ENCODE measurements around the gene FRMD4A.

The FRMD4A gene

GRCh38 chr10:14025283-14026189 lies 305.2 kb downstream of the FRMD4A start:
- H3K4me3 ChIP-seq (replicated peaks; ENCODE audit: insufficient read depth, low read length), result no peak overlapping the region
- H3K27me3 ChIP-seq (ENCODE audit: insufficient read depth, poor library complexity, severe bottlenecking), result no peaks in the 10 kb centered on the region
- H3K27ac ChIP-seq (replicated peaks), result no peak overlapping the region
- TF ChIP-seq, protein P1, sequence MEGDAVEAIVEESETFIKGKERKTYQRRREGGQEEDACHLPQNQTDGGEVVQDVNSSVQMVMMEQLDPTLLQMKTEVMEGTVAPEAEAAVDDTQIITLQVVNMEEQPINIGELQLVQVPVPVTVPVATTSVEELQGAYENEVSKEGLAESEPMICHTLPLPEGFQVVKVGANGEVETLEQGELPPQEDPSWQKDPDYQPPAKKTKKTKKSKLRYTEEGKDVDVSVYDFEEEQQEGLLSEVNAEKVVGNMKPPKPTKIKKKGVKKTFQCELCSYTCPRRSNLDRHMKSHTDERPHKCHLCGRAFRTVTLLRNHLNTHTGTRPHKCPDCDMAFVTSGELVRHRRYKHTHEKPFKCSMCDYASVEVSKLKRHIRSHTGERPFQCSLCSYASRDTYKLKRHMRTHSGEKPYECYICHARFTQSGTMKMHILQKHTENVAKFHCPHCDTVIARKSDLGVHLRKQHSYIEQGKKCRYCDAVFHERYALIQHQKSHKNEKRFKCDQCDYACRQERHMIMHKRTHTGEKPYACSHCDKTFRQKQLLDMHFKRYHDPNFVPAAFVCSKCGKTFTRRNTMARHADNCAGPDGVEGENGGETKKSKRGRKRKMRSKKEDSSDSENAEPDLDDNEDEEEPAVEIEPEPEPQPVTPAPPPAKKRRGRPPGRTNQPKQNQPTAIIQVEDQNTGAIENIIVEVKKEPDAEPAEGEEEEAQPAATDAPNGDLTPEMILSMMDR (IDR thresholded peaks at IDR 0.05; ENCODE audit: insufficient read depth, low read length), result no peak
- TF ChIP-seq SPI1 (IDR thresholded peaks at IDR 0.05; ENCODE audit: borderline replicate concordance, low read depth), result no peak
- TF ChIP-seq POLR2AphosphoS5 (IDR thresholded peaks at IDR 0.05; ENCODE audit: low read depth), result no peak
- TF ChIP-seq, protein P2, sequence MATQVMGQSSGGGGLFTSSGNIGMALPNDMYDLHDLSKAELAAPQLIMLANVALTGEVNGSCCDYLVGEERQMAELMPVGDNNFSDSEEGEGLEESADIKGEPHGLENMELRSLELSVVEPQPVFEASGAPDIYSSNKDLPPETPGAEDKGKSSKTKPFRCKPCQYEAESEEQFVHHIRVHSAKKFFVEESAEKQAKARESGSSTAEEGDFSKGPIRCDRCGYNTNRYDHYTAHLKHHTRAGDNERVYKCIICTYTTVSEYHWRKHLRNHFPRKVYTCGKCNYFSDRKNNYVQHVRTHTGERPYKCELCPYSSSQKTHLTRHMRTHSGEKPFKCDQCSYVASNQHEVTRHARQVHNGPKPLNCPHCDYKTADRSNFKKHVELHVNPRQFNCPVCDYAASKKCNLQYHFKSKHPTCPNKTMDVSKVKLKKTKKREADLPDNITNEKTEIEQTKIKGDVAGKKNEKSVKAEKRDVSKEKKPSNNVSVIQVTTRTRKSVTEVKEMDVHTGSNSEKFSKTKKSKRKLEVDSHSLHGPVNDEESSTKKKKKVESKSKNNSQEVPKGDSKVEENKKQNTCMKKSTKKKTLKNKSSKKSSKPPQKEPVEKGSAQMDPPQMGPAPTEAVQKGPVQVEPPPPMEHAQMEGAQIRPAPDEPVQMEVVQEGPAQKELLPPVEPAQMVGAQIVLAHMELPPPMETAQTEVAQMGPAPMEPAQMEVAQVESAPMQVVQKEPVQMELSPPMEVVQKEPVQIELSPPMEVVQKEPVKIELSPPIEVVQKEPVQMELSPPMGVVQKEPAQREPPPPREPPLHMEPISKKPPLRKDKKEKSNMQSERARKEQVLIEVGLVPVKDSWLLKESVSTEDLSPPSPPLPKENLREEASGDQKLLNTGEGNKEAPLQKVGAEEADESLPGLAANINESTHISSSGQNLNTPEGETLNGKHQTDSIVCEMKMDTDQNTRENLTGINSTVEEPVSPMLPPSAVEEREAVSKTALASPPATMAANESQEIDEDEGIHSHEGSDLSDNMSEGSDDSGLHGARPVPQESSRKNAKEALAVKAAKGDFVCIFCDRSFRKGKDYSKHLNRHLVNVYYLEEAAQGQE (IDR thresholded peaks at IDR 0.05; ENCODE audit: insufficient replicate concordance, low read depth), result no peak
- no peak for TF ChIP-seq GABPA (IDR thresholded peaks at IDR 0.05; ENCODE audit: low read depth)
- DNase-seq (ENCODE audit: low read depth in 1 of 2, low spot score in 1 of 2), result no peak

GRCh38 chr10:14024329-14025202 lies 306.2 kb downstream of the FRMD4A start:
- no peak for DNase-seq (ENCODE audit: low read depth in 1 of 2, low spot score in 1 of 2)
- TF ChIP-seq SPI1 (IDR thresholded peaks at IDR 0.05; ENCODE audit: borderline replicate concordance, low read depth) (no peak), POLR2AphosphoS5 (IDR thresholded peaks at IDR 0.05; ENCODE audit: low read depth) (no peak), GABPA (IDR thresholded peaks at IDR 0.05; ENCODE audit: low read depth) (no peak)
- TF ChIP-seq, protein P2 (IDR thresholded peaks at IDR 0.05; ENCODE audit: insufficient replicate concordance, low read depth), result no peak
- TF ChIP-seq, protein P1 (IDR thresholded peaks at IDR 0.05; ENCODE audit: insufficient read depth, low read length), result no peak
- Histone ChIP-seq H3K27ac (replicated peaks) (no peak overlapping the region), H3K4me3 (replicated peaks; ENCODE audit: insufficient read depth, low read length) (no peak overlapping the region), H3K27me3 (ENCODE audit: insufficient read depth, poor library complexity, severe bottlenecking) (no peaks in the 10 kb centered on the region)

- Histone ChIP-seq H3K4me3 (replicated peaks; ENCODE audit: insufficient read depth, low read length) (no peak overlapping the region), H3K27ac (replicated peaks) (no peak overlapping the region)
- TF ChIP-seq SPI1 (IDR thresholded peaks at IDR 0.05; ENCODE audit: borderline replicate concordance, low read depth), result no peak
- TF ChIP-seq, protein P1 (IDR thresholded peaks at IDR 0.05; ENCODE audit: insufficient read depth, low read length), result no peak
- TF ChIP-seq, protein P2 (IDR thresholded peaks at IDR 0.05; ENCODE audit: insufficient replicate concordance, low read depth), result no peak
- TF ChIP-seq POLR2AphosphoS5 (IDR thresholded peaks at IDR 0.05; ENCODE audit: low read depth), result no peak
- no peak for TF ChIP-seq GABPA (IDR thresholded peaks at IDR 0.05; ENCODE audit: low read depth)
Measured at GRCh38 chr10:14023673-14024328, 306.9 kb downstream of the FRMD4A start.

More at GRCh38 chr10:14023673-14024328, 306.9 kb downstream of the FRMD4A start:
- no peak for DNase-seq (ENCODE audit: low read depth in 1 of 2, low spot score in 1 of 2)
- H3K27me3 ChIP-seq (ENCODE audit: insufficient read depth, poor library complexity, severe bottlenecking), result no peaks in the 10 kb centered on the region

All from HL-60 (cell line).